Loucy (cell line): ENCODE measurements around the gene SDC3.

Source experiments
- H2AFZ ChIP-seq: fragments of 200-600 bp; sonication (generic); 2 replicates; pipeline ENCODE4 v1.6.0; 2016; ENCODE audit warnings: antibody characterized with exemption, mild to moderate bottlenecking, low read length, moderate library complexity
- H3F3A ChIP-seq: fragments of 200-600 bp; 2 replicates; pipeline ENCODE4 v1.6.0; 2016; ENCODE audit warnings: antibody characterized with exemption, low read depth, mild to moderate bottlenecking
- H3K27me3 ChIP-seq: fragments of 200-600 bp; sonication (generic); 2 replicates; pipeline ENCODE4 v1.6.1; 2014; ENCODE audit warnings: low read length, mild to moderate bottlenecking; ENCODE audit not compliant: insufficient read depth, poor library complexity, severe bottlenecking
- H3K36me3 ChIP-seq: fragments of 200-600 bp; sonication (generic); 2 replicates; pipeline ENCODE4 v1.6.1; 2016; ENCODE audit warnings: low read length; ENCODE audit not compliant: insufficient read depth
- H3K4me1 ChIP-seq: fragments of 200-600 bp; sonication (generic); 2 replicates; pipeline ENCODE4 v1.5.1; 2014; ENCODE audit warnings: low read length, mild to moderate bottlenecking; ENCODE audit not compliant: insufficient read depth, poor library complexity, severe bottlenecking
- H3K4me2 ChIP-seq: fragments of 200-600 bp; sonication (generic); 2 replicates; pipeline ENCODE4 v1.6.0; 2014; ENCODE audit warnings: antibody characterized with exemption, low read length, low read depth, mild to moderate bottlenecking; ENCODE audit not compliant: poor library complexity, severe bottlenecking
- H3K4me3 ChIP-seq: fragments of 200-600 bp; sonication (generic); 2 replicates; pipeline ENCODE4 v1.5.1; 2014; ENCODE audit warnings: low read length, mild to moderate bottlenecking, mixed read lengths; ENCODE audit not compliant: poor library complexity, severe bottlenecking
- H3K79me2 ChIP-seq: fragments of 200-600 bp; sonication (generic); 2 replicates; pipeline ENCODE4 v1.6.1; 2014; ENCODE audit warnings: low read length; ENCODE audit not compliant: insufficient read depth
- H3K9ac ChIP-seq: fragments of 200-600 bp; sonication (generic); 2 replicates; pipeline ENCODE4 v1.6.0; 2014; ENCODE audit warnings: mild to moderate bottlenecking, low read depth, low read length, moderate library complexity; ENCODE audit not compliant: poor library complexity, severe bottlenecking
- H3K9me2 ChIP-seq: fragments of 200-600 bp; sonication (generic); replicated peaks from 2 replicates; pipeline ENCODE4 v1.6.1; 2016; ENCODE audit warnings: low read depth, low read length, mixed read lengths
- H3K9me3 ChIP-seq: fragments of 200-600 bp; sonication (generic); 2 replicates; pipeline ENCODE4 v1.6.1; 2014; ENCODE audit warnings: mild to moderate bottlenecking, antibody characterized with exemption, low read length, low read depth; ENCODE audit not compliant: insufficient read depth
- H4K20me1 ChIP-seq: fragments of 200-600 bp; sonication (generic); 2 replicates; pipeline ENCODE4 v1.6.0; 2014; ENCODE audit warnings: antibody characterized with exemption, low read length, mild to moderate bottlenecking; ENCODE audit not compliant: insufficient read depth, poor library complexity, severe bottlenecking
- EZH2phosphoT487 ChIP-seq: fragments of 200-600 bp; IDR thresholded peaks from 2 replicates; pipeline ENCODE4 v1.6.1; 2018; ENCODE audit warnings: antibody characterized with exemption, mild to moderate bottlenecking, moderate library complexity, borderline replicate concordance
- TF ChIP-seq, protein P1 (sequence below): fragments of 200-600 bp; sonication (generic); conservative IDR thresholded peaks from 2 replicates; pipeline ENCODE4 v1.5.1; 2014; ENCODE audit warnings: mild to moderate bottlenecking, antibody characterized with exemption, low read length

Gene SDC3

DNA sequence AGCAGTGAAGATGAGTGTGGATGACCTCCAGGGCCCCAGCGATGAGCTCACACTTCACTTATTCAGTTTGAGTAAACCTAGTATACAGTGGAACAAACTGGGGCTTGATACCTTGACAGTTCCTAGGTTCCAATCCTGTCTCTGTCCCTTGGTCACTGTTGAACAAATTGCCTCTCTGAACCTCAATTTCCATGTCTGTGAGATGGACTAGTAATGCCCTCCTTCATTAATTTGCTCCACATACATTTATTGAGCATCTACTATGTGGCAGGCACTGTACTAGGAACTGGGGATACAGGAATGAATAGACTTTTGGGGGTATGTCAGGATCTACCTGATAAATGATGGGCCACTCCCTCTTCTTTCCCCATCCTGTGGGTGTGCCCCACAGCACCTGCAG, 57.3 kb downstream of the SDC3 start:
- Histone ChIP-seq H3F3A (no peaks in the 10 kb centered on the region), H3K4me3 (no peak overlapping the region), H3K79me2 (no peaks in the 10 kb centered on the region), H4K20me1 (no peaks in the 10 kb centered on the region), H3K36me3 (no peaks in the 10 kb centered on the region), H3K27me3 (no peaks in the 10 kb centered on the region), H3K9me2 (no peaks in the 10 kb centered on the region), H3K9me3 (no peaks in the 10 kb centered on the region), H3K9ac (no peak overlapping the region), H3K4me1 (no peaks in the 10 kb centered on the region), H3K4me2 (no peak overlapping the region), H2AFZ (no peak overlapping the region)
- no peak for TF ChIP-seq EZH2phosphoT487
- TF ChIP-seq, protein P1, sequence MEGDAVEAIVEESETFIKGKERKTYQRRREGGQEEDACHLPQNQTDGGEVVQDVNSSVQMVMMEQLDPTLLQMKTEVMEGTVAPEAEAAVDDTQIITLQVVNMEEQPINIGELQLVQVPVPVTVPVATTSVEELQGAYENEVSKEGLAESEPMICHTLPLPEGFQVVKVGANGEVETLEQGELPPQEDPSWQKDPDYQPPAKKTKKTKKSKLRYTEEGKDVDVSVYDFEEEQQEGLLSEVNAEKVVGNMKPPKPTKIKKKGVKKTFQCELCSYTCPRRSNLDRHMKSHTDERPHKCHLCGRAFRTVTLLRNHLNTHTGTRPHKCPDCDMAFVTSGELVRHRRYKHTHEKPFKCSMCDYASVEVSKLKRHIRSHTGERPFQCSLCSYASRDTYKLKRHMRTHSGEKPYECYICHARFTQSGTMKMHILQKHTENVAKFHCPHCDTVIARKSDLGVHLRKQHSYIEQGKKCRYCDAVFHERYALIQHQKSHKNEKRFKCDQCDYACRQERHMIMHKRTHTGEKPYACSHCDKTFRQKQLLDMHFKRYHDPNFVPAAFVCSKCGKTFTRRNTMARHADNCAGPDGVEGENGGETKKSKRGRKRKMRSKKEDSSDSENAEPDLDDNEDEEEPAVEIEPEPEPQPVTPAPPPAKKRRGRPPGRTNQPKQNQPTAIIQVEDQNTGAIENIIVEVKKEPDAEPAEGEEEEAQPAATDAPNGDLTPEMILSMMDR = no peak

- Histone ChIP-seq H2AFZ (no peak overlapping the region), H4K20me1 (no peaks in the 10 kb centered on the region), H3K27me3 (no peaks in the 10 kb centered on the region)
These were observed 58.0 kb downstream of the SDC3 start for GRCh38 chr1:30850607-30851006.

GRCh38 chr1:30848130-30848529, 60.4 kb downstream of the SDC3 start:
- H3K9me2 ChIP-seq = no peaks in the 10 kb centered on the region
- no peaks in the 10 kb centered on the region for H3K36me3 ChIP-seq
- H4K20me1 ChIP-seq = no peaks in the 10 kb centered on the region
- no peak overlapping the region for H3K9ac ChIP-seq
- no peak for TF ChIP-seq EZH2phosphoT487
- TF ChIP-seq, protein P1 = no peak
- H3K4me2 ChIP-seq = no peak overlapping the region
- H3K4me1 ChIP-seq = no peaks in the 10 kb centered on the region
- no peak overlapping the region for H3K4me3 ChIP-seq
- H3K27me3 ChIP-seq = peaks cover 6% of the 10 kb centered on the region
- H3K79me2 ChIP-seq = no peaks in the 10 kb centered on the region
- H3F3A ChIP-seq = no peaks in the 10 kb centered on the region
- no peaks in the 10 kb centered on the region for H3K9me3 ChIP-seq
- no peak overlapping the region for H2AFZ ChIP-seq

More at GRCh38 chr1:30850607-30851006, 58.0 kb downstream of the SDC3 start:
- TF ChIP-seq, protein P1 = no peak
- no peak for TF ChIP-seq EZH2phosphoT487
- Histone ChIP-seq H3K79me2 (no peaks in the 10 kb centered on the region), H3F3A (no peaks in the 10 kb centered on the region), H3K4me3 (no peak overlapping the region), H3K4me1 (no peaks in the 10 kb centered on the region), H3K9me2 (no peaks in the 10 kb centered on the region), H3K9ac (no peak overlapping the region), H3K9me3 (no peaks in the 10 kb centered on the region), H3K4me2 (no peak overlapping the region), H3K36me3 (no peaks in the 10 kb centered on the region)
